Gastroesophageal sphincter (tissue), 4 donors: Measurements from ENCODE around the gene TRERF1. TPM values are rescaled to one million over a fixed set of nuclear protein-coding genes. Genes with fewer than 3 reads are reported as not detected.

ENCODE experiments used
- ATAC-seq: fragments of 150-250 bp; one replicate; pipeline ENCODE4 v1.9.1; 2016; ENCODE audit warnings: mild to moderate bottlenecking, moderate library complexity
- H3K27ac ChIP-seq, 4 donors: fragments of 200-600 bp; sonication (generic) in 3 of 4; 1 replicate in 3 of 4; 2 replicates in 1 of 4; pipeline ENCODE4 v1.5.1; 2016 to 2019
- H3K27me3 ChIP-seq: fragments of 200-600 bp; sonication (generic); one replicate; pipeline ENCODE4 v1.5.1; 2019
- H3K36me3 ChIP-seq, 2 donors: fragments of 200-600 bp; sonication (generic); one replicate each; pipeline ENCODE4 v1.5.1; 2019; ENCODE audit warnings: control low read depth in 1 of 2
- H3K4me1 ChIP-seq, 3 donors: fragments of 200-600 bp; sonication (generic); 1 replicate in 2 of 3; 2 replicates in 1 of 3; pipeline ENCODE4 v1.5.1; 2016 to 2019; ENCODE audit warnings: control low read depth in 2 of 3
- H3K4me3 ChIP-seq, 2 donors: fragments of 200-600 bp; sonication (generic); one replicate each; pipeline ENCODE4 v1.5.1; 2019; ENCODE audit warnings: mild to moderate bottlenecking in 1 of 2, moderate library complexity in 1 of 2
- H3K9me3 ChIP-seq, 3 donors: fragments of 200-600 bp; sonication (generic); one replicate each; pipeline ENCODE4 v1.5.1; 2017 to 2019; ENCODE audit warnings: control low read depth in 2 of 3
- EP300 ChIP-seq: sonication (generic); formaldehyde crosslinking; IDR thresholded peaks from one replicate; pipeline ENCODE4 v1.6.1; 2017; ENCODE audit warnings: antibody characterized with exemption, mild to moderate bottlenecking
- POLR2A ChIP-seq, 2 donors: fragments of 450-650 bp; IDR thresholded peaks; one replicate each; pipeline ENCODE4 v1.6.1; 2017; ENCODE audit warnings: antibody characterized with exemption in 2 of 2, mild to moderate bottlenecking in 2 of 2, moderate library complexity in 1 of 2
- POLR2AphosphoS5 ChIP-seq: sonication (generic); formaldehyde crosslinking; IDR thresholded peaks from one replicate; pipeline ENCODE4 v1.6.1; 2017; ENCODE audit warnings: antibody characterized with exemption
- WGBS, 2 donors: methylation state at CpG; one replicate each; pipeline ENCODE4 v1.1.5; 2018; ENCODE audit warnings: low coverage in 1 of 2; 5-methylcytosine and 5-hydroxymethylcytosine counted together
- total RNA-seq, 4 donors: library from RNA; depleted of rRNA; stranded (reverse); fragments of >200 nt; gene quantifications; one replicate each; pipeline ENCODE4 v1.1.0, GENCODE V29; 2016
- TF ChIP-seq, protein P1 (sequence below), 4 experiments: fragments of 200-600 bp in 2 of 4; fragments of 450-650 bp in 2 of 4; sonication (generic) in 1 of 4; IDR thresholded peaks; one replicate each; pipeline ENCODE4 v1.5.1; 2017 to 2019; ENCODE audit warnings: antibody characterized with exemption in 4 of 4, mild to moderate bottlenecking in 2 of 4, moderate library complexity in 2 of 4

The TRERF1 gene
- total RNA-seq, 4 donors from 2014 or later, result 3.2 to 7.4 (median 5.4) TPM

DNA sequence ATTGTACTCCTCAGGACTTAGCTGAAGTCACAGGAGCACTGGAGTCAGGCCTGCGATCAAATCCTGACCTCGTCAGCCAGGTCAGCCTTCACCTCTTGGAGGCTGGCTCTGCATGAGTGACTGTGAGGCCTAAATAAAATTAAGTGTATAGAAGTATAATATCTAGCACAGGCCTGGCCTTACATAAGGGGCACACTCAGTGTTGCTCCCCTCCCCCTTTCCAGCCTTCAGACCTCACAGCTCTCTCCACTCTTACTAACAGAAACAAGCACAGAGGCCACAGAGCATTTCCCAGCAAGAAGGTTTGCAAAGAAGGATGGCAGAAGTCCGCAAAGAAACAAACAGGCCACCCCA, 84.8 kb downstream of the TRERF1 start:
- Histone ChIP-seq H3K36me3 (peaks cover 0 to 10% of the 10 kb centered on the region in 2 donors), H3K27ac (peak overlapping the region in 1 of 4 donors; percentile 4), H3K4me3 (no peak overlapping the region), H3K4me1 (peaks cover 0 to 28% (median 0%) of the 10 kb centered on the region in 3 donors), H3K27me3 (no peaks in the 10 kb centered on the region), H3K9me3 (no peaks in the 10 kb centered on the region)
- ATAC-seq, result no peak
- TF ChIP-seq, protein P1, sequence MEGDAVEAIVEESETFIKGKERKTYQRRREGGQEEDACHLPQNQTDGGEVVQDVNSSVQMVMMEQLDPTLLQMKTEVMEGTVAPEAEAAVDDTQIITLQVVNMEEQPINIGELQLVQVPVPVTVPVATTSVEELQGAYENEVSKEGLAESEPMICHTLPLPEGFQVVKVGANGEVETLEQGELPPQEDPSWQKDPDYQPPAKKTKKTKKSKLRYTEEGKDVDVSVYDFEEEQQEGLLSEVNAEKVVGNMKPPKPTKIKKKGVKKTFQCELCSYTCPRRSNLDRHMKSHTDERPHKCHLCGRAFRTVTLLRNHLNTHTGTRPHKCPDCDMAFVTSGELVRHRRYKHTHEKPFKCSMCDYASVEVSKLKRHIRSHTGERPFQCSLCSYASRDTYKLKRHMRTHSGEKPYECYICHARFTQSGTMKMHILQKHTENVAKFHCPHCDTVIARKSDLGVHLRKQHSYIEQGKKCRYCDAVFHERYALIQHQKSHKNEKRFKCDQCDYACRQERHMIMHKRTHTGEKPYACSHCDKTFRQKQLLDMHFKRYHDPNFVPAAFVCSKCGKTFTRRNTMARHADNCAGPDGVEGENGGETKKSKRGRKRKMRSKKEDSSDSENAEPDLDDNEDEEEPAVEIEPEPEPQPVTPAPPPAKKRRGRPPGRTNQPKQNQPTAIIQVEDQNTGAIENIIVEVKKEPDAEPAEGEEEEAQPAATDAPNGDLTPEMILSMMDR (IDR thresholded peaks at IDR 0.05), result no peak
- TF ChIP-seq EP300 (no peak), POLR2A (IDR thresholded peaks at IDR 0.05) (no peak), POLR2AphosphoS5 (no peak)
- 93 to 100% methylated on average over 2 to 3 of the region's 3 CpGs for WGBS, 2 donors

- Histone ChIP-seq H3K36me3 (peaks cover 0 to 15% of the 10 kb centered on the region in 2 donors), H3K27ac (no peak overlapping the region), H3K9me3 (no peaks in the 10 kb centered on the region), H3K4me1 (peaks cover 0 to 28% (median 0%) of the 10 kb centered on the region in 3 donors), H3K27me3 (no peaks in the 10 kb centered on the region), H3K4me3 (no peak overlapping the region)
- TF ChIP-seq, protein P1 (IDR thresholded peaks at IDR 0.05), result no peak
- TF ChIP-seq POLR2A (IDR thresholded peaks at IDR 0.05) (no peak), EP300 (no peak), POLR2AphosphoS5 (no peak)
- no peak for ATAC-seq
- 83 to 98% methylated on average over 3 to 4 of the region's 5 CpGs for WGBS, 2 donors
These were observed 85.6 kb downstream of the TRERF1 start for GRCh38 chr6:42366011-42366705.

DNA sequence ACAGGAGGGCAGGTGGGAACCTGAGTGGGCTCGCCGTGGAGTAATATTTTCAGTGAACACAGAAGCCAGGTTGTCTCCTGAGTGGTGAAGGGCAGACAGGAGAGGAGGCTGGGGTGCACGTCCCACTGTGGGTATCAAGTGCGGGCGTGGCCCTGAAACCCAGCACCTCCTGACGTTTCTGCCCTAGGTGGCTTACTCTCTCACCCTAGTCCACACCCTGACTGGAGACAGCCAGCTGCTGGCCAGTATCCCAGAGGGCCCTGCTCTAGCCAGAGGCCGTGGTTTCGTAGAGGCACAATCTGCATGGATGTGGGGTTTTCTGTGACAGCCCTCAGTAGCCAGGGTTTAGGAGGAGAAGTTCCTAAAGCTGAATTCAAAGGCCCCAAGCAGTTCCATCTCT, 86.7 kb downstream of the TRERF1 start:
- TF ChIP-seq EP300, result no peak
- TF ChIP-seq, protein P1 (IDR thresholded peaks at IDR 0.05), result no peak
- H3K36me3 ChIP-seq, result peaks cover 0 to 15% of the 10 kb centered on the region in 2 donors
- H3K9me3 ChIP-seq, result no peaks in the 10 kb centered on the region
- H3K27ac ChIP-seq, result no peak overlapping the region
- peaks cover 0 to 28% (median 0%) of the 10 kb centered on the region in 3 donors for H3K4me1 ChIP-seq
- H3K27me3 ChIP-seq, result no peaks in the 10 kb centered on the region
- 70 to 87% methylated on average over 4 to 6 of the region's 8 CpGs for WGBS, 2 donors
- no peak for ATAC-seq
- H3K4me3 ChIP-seq, result no peak overlapping the region

DNA sequence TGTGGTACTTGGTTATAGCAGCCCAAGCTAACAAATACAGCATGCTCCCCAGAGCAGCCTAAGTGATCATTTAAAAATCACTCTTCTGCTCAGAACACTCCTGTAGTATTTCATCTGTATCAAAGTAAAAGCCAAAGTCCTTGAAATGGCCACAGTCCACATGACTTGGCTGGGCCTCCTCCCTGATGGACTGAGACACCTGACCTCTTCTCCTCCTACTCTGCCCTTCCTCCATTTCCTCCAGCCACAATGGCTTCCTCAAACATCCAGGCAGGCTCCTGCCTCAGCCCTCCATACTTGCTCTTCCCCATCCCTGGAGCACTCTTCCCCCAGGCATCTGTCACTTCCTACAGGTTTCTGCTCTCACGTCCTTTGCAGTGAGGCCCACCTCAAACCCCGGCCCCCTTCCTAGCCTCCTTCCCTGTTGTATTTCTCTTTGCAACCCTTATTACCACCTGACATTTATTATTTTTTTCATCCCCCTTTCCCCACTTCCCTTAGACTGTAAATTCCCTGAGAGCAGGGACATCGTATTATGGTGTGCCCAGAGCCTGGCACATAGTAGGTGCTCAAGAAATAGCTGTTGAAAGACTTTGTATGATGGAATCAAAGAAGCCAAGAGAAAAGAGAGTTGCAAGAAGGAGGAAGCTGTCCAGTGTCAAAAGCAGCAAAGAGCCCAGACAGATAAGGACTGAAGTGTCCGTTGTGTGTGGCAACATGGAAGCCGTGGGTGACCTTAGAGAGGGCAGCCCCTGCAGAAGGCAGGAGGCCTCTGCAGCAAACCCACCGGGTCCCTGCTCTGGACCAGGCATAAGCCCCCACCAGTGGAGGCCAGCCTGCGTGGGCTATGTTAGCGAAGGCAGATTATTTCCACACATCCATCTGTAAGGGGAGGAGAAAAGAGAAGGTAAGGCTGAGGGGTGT, 87.5 kb downstream of the TRERF1 start:
- no peaks in the 10 kb centered on the region for H3K9me3 ChIP-seq
- H3K4me3 ChIP-seq, result no peak overlapping the region
- 74 to 87% methylated on average over 5 to 8 of the region's 8 CpGs for WGBS, 2 donors
- H3K27me3 ChIP-seq, result no peaks in the 10 kb centered on the region
- ATAC-seq, result no peak
- H3K27ac ChIP-seq, result no peak overlapping the region
- peaks cover 0 to 28% (median 0%) of the 10 kb centered on the region in 3 donors for H3K4me1 ChIP-seq
- peaks cover 0 to 15% of the 10 kb centered on the region in 2 donors for H3K36me3 ChIP-seq
- TF ChIP-seq EP300 (no peak), POLR2A (IDR thresholded peaks at IDR 0.05) (no peak), POLR2AphosphoS5 (no peak)
- TF ChIP-seq, protein P1 (IDR thresholded peaks at IDR 0.05), result no peak
